HUDEP-2 (cell line): ENCODE data around the gene TSPAN18.
A peak's percentile ranks its signal among the peaks of the same experiment; 100 is the strongest.

ENCODE experiments used
- DNase-seq, 76 experiments: peaks; one replicate each; lab custom pipeline; 2025; ENCODE audit not compliant: unreplicated experiment in 76 of 76; lab: John Stamatoyannopoulos, UW

TSPAN18 gene

DNA sequence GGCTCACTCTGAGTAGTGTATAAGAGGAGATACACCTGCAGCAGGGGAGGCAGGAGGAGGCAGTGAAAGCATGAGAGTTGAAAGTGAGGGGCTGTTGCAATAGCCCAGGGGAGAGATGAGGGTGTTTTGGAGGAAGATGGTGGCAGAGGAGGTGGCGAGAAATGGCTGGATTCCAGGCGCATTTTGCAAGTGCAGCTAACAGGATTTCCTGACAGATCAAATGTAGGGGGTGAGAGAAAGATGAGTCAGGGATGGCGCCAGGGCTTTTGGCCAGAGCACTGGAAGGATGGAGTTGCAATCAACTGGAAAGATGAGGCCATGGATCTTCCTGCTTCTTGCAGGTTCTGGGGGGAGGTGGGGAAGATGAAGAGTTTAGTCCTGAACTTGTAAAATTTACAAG, 16.8 kb upstream of the TSPAN18 start:
- DNase-seq = no peak

DNA sequence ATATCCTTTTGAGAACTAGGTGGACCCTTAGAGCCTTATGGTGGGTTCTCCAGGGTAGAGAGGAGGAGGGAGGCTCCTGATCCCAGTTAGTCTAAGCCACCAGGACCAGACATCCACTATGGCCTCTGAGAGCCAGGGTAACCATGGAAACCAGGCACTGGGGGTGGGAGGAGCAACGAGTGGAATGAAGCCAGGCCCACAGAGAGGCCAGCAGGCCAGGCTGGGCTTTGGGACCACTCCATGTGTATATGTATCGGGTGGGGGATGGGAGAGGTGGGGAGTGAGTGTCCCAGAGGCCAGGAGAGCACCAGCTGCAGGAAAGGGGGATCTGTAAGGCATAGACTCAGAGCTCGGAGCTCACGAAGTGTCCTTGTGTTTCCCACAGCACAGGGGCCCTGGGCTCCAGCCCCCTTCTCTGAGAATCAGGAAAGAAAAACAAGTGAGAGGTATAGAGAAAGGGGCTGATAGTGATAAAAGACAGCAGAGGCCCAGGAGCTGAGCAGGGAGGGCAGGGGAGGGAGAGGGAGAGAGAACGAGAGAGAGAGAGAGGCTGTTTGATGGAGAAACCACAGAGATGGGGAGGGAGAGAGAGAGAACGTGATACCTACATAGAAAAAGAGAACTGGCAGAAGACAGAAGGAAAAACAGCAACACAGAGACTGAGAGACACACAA, 15.5 kb upstream of the TSPAN18 start:
- DNase-seq = no peak

DNA sequence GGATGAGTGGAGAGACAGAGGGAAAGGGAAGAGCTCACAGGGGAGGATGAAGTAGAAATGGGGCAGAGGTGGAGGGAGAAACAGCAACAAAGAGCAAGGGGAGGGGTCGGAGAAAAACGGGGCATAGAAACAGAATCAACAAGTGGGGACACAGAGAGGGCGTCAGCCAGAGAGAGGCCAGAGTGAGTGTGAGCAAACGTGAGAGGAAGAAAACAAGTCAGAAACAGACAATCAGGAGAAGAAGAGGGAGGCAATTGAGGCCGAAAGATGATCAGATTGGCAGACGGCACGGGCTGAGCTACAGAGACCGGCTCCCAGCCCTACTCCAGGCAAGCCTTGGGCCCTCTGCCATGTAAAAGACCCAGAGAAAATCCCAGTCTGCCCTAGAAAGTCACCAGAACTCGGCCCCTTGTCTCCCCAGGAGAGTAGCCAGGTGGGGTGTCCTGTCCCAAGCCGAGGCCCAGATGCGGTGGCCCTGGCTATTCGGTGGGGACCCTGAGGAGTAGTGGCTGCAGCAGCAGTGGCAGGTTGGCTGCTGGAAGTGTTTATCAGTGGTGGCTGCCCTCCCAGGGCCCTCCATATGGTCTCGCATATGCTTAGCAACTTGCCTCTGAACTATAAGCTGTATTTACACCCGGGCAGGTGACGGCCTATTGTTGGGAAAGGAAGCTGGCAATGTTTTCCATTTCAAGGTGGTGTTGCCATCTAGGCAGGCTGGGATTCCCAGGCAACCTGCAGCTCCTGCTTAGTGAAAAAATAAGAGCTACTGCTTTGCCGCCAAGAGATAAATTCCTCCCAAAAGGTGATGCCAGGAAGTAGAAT, 14.8 kb upstream of the TSPAN18 start:
- no peak for DNase-seq

DNA sequence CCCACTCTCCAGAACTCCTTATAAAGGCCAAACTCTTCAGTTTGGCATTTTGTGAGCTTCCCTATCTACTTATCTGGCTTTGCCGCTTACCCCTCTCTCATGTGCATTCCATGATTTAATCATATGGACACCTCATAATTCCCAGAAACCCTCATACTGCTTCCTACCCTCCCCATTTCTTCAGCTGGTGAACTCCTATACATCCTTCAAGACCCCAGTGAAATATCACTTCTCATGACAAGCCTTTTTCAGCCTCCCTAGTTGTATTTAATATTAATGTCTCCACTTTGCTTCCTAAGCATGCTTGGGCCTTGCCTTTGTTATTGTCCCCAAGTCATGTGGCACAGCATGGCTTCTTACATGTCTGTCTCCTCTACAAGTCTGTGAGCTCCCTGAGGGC, 13.7 kb upstream of the TSPAN18 start:
- no peak for DNase-seq

DNA sequence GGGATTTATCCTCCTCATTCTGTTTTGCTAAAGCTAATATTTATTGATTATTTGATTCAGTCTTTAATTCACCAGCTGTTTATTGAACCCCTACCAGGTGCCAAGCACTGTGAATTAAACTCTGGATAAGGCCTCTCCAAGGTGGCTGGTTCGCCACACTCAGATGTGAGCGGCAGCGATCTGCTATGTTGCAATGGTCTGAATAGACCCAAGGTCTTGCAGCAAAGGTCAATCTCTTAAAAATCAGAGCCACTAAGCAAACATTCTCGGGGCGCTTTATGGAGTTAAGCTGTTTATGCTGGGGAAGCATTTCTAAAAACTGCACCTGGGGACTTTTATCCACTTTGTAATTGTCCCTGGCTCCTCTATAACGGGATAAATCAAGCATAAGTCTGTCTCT, 10.5 kb upstream of the TSPAN18 start:
- DNase-seq = no peak

DNA sequence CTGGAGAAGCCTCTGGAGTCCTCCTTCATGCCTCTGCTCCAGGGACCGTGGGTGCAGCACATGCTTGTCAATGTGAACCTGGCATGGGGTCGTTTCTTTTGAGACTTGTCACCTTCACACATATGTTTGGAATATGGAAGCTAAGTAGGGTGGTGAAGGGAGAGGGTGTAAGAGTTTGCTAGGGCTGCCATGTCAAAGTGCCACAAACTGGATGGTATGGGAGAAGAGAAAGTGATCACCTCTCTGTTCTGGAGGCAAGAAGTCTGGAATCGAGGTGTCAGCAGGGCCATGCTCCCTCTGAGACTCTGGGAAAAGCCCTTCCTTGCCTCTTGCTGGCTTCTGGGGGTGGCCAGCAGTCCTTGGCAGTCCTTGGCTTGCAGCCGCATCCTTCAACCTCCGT, 8.7 kb upstream of the TSPAN18 start:
- no peak for DNase-seq

DNA sequence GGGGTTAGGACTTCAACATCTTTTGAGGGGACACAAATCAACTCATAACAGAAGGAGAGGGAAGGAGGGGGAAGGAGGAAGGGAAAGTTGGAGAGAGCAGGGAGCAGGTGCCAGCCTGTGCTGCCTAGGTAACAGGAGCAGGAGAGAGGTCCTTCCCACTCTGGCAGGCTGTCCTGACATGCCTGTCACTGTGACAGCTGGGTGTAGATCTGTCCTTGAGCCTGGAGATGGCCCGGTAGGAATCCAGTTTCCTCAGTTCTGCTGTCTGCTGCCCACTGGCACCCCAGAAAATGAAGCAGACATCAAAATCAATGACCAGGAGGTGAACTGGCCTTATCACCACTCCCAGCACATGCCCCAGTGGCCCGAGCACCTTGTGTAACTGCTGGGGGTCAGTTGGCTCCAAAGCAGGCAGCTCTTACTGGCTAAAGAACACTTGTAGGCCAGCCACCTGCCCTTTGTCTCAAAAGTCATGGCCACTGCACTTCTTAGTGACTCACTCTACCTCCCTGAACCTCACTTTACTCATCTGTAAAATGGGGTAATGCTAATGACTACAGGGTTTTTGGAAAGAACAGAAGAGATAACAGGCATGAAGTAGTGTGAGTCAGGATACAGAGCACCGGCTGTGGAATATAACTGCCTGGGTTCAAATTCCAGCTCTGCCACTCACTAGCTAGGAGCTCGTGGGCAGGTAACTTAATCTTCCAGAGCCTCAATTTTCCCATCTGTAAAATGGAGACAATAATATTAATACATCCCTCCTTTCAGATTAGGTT, 8.0 kb upstream of the TSPAN18 start:
- DNase-seq = no peak

DNA sequence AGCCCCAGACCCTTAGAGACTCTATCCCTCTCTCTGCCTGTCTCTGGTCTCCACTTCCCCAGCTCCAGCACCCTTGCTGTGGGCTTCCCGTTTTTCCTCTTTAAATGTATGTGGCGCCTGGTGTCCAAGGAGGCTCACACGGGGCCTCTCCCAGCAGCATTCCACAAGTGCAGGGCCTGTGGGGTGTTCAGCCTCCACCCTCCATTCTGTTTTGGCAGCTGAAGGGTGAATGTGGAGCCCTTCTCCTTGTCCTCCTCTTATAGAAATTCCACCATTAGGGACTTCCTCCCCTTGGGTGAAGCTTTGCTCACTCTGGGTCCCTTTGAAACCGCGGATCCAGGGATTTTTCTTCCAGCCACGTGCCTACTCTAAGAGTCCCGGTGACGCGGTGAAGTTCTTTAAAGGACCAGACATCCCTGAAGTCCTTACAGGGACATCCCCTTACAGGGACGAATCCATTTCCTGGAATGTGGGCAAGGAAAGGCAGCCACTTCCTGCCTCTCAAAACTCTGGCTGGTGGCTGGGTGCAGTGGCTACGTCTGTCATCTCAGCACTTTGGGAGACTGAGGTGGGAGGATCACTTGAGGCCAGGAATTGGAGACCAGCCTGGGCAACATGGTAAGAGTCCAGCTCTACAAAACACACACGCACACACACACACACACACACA, 1.6 kb upstream of the TSPAN18 start:
- DNase-seq = no peak

DNA sequence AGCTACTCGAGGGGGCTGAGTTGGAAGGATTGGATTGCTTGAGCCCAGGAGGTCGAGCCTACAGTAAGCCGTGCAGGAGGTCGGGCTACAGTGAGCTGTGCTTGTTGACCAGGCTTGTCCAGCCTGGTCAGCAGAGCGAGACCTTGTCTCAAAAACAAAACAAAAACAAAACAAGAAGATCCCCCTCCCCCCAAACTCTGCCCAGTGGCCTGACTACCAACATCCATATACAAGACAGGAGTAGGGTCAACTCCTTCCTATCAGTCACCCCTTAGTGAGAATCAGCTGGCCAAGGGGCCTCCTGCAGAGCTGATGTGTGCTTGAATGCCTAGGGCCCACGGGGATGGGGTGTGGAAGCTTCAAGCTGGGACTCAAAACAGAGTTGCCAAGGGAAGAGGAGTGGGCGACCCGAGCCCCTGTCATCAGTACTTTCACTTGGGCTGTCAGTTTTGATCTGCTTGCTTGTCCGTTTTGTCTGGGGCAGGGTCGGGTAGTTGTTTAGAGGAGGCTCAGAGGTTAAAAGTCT, 942 bp upstream of the TSPAN18 start:
- peak in 2 of 76 experiments; percentile 8 to 16 for DNase-seq

DNA sequence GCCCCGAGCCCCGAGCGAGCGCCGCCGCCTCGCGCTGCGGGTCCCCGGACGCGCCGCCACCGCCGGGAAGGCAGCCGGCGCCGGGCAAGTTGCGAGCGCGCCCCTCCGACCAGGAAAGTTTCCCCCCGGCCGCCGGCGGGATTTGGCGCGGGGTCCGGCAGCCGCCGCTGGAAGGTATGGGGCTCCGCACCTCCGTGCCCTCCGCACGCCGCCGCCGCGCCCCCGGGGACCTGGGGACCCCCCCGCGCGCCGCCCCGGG, 281 bp downstream of the TSPAN18 start:
- DNase-seq = no peak

DNA sequence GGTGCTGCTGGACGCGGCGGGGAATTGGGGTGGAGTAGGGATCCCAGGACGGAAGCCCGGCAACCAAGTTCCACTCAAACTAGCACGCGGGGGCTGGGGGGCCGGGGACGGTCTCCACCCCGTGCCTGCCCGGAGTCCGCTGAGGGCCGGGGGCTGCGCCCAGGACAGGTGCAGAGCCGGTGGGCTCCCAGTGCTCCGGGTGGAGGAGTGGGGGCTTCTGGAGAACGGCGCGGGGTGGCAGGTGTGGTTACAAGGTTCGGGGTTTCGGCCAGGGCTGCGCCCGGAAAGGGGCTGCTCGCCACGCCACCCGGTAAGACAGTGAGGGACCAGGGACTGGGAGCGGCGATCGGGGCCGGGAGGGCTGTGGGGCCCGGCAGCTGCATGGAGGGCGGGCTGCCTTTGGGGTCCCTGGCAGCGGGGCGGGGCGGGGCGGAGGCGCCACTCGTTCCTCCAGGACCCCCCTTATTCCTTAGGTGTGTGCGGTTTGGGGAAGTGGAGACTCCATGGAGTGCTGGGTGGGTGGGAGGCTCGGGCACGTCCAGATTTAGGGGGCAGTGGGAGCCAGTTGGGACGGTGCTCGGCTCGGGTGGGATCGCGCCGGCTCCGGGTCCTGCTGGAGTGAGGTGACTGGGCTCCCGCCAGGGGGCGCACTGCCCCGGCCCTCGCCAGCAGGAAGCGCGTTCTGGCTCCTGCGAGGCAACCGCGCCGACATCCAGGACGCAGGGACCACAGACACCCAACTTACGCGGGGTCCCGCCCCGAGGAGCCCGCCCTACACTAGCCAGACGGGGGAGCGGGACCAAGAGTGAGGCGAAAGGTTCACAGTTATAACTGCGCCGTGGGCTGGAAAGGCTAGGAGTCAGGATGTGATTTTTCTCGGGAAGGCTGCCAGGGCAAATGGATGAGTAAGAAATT, 868 bp downstream of the TSPAN18 start:
- DNase-seq = peak in 57 of 76 experiments; percentile 3 to 76 (median 39)

DNA sequence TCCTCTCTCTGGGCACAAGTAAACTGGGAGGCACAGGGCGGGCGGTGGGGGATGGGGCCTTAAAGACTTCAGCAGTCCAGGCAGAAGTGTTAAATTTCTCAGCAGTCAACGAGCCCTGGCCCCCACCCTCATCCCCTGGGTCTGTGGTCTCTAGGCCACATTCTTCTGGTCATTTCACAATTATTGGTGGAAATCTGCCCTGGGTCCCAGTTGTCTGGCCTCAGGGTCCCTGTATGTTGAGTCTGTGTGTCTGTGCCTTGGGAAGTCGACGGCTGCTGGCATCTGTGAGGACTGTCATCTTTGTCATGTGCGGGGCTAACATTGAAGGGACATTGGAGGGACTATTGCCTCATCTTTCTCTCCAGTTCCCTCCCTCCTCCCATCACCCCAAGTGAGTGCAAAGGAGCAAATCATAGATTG, 1.7 kb downstream of the TSPAN18 start:
- no peak for DNase-seq

DNA sequence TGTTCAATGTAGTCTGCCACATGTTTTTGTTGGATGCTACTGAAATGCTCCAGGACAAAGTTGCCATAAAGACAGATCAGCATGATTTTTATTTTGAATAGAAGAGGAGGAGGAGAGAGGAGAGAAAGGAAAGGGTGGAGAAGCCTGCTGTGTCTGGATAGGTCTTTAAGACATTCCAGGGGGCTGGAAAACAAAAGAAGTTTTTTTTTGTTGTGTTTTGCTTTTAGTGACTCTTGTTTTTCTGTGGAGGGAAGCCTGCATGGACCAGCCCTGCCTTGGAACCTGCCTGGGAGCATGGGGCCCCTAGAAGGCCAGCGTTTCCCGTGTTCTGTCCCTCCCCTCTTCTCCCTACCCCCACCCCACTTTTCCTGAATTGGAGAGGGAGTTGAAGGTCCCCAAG, 2.3 kb downstream of the TSPAN18 start:
- DNase-seq = no peak

DNA sequence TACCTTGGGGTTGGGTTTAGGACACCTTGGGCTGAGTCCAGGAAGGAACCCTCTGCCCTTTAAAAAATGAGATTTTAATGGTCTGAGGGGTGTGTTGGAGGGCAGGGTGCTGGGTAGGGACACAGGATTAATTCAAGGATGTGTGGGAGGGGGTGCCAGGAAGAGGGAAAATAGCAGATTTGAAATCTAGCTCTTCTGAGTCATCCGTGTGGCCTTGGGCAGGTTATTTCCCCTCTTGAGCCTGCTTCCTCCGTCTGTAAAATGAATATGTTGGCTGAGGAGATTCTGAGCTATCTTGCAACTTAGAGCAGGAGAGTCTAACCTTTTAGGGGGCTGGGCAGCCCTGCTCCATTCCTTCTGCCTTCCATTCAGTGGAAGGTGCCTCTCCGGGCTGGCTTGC, 3.0 kb downstream of the TSPAN18 start:
- no peak for DNase-seq

DNA sequence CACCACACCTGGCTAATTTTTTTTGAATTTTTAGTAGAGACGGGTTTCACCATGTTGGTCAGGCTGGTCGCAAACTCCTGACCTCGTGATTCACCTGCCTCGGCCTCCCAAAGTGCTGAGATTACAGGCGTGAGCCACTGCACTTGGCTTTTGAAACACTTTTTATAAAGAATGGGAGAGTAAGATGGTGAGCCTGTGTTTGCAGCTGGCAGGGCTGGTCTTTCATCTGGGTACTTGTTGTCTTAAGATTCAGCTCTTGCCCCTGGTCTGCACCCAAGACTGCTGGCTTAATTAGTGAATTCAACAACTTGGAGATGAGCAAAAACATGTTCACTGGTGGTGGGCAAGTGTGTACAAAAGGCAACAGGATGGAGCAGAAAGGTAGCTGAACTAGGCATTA, 4.0 kb downstream of the TSPAN18 start:
- no peak for DNase-seq

DNA sequence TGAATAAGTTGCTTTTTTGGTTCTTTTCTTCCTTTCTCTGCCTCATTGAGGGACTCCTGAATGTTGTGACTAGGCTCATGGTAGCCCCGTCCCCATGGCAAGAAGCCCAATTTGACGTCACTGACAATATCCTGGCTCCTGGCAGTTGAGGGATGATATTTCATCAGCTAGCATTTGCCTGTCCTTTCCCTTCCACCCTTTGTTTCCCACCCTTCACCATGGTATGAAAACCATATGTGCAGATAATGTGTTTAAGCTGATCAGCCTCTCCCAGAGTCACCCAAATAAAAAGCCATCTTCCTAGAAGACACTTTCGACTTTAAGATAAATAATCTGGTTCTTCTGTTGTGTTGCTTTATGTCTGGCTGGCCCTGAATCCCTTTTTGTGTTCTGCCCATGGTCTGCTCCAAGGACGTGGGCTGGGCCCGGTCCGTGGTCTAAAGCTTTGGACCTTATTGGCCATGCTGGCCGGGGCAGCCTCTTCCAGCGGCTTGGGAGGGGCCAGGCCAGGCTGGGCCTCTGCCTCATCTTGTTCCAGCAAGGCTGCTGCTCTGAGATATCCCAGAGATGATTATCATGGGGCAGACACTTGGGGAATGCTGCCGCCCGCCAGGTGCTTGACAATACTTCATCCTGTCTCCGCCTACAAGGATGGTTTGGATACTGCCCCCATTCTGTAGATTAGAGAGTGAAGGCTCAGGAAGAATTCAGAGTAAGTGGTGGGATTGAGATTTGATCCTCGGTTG, 5.1 kb downstream of the TSPAN18 start:
- no peak for DNase-seq

DNA sequence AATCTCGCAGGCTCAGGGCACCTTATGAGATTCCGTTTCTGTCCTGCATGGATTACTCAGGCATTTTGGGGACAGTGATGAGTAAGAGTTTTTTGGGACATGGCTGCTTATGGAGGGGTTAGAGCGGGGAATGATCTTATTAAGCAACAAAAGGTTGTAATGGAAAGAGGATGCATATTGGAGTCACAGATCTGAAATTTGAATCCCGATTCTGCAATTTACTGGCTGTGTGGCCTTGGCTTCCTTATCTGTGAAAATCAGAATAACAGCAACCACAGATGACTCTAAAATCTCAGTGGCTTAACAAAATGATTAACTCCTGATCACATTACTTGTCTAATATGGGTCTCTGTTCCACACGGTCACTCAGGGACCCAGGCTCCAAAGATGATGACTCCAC, 5.8 kb downstream of the TSPAN18 start:
- no peak for DNase-seq

DNA sequence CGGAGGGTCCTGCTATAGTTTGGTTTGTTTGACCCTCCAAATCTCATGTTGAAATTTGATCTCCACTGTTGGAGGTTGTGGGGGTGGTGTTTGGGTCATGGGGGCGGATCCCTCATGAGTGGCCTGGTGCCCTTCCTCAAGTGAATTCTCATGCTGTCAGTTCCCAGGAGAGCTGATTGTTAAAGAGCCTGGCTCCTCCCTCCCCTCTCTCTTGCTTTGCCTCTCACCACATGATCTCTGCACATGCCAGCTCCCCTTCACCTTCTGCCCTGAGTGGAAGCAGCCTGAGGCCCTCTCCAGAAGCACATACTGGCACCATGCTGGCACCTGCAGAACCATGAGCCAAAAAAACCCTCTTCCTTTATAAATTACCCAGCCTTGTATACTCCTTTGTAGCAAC, 7.1 kb downstream of the TSPAN18 start:
- DNase-seq = peak in 1 of 76 experiments; percentile 18

DNA sequence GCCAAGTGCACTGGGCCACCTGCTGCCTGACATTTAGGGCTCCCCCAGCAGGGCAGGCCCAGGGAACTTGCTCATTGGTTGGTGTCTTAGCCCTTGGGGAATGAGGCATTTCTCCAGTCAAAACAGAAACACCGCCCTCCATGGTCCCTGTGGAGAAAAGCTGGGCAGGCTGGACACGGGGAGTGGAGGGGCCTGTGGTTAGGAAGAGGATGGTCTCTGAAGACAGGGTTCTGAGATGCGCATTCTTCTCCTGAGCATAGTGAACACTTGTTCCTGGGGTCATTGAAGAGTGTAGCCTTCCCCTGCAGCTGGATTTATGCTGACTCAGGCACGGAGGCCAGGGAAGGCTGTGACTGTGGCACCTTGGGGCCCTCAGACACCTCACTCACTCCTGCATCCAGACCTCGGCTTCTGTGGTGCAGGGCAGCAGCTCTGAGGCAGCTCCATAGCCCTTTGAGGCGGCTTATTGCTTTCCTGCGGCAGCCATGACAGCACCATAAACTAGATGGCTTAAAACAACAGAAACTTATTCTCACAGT, 8.2 kb downstream of the TSPAN18 start:
- DNase-seq = no peak
